GM13977 (cell line): Measurements from ENCODE around the gene OSBPL8.

Experiments
- DNase-seq: peaks from one replicate; pipeline ENCODE4 v3.0.0; 2012; ENCODE audit warnings: low spot score
- in situ Hi-C: fragments of 300-500 bp; cut with MboI; formaldehyde crosslinking; loops from one replicate; pipeline ENCODE4 v1.12.0; 2022; ENCODE audit warnings: low sequenced_read_pairs, low pct_unique_long_range_greater_than_20kb, mixed read lengths, inconsistent platforms; ENCODE audit not compliant: unreplicated experiment
- TF ChIP-seq, protein P1 (sequence below): IDR thresholded peaks from 2 replicates; pipeline ENCODE4 v1.5.1; 2012; ENCODE audit warnings: mild to moderate bottlenecking, control low read depth; ENCODE audit not compliant: insufficient read depth; ENCODE audit errors: extremely low read depth, missing control alignments

Gene OSBPL8

DNA sequence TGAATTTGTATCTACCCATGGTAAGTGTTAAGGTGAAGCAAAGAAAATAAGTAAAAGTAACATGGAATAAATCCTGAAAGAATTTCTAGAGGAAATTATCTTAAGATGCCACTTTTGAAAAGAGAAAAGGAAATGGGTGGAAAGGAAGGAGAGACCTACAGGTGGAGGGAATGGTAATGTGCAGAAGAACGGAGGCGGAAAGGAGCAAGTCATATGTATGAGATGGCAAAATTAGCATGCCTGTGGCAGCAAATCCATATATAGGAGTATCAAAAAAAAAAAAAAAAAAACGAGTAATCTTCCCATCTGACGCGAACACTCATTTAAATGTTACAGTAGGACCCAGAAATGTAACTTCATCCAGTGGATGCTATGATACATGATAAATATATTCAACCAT, 23.0 kb downstream of the OSBPL8 start:
- in situ Hi-C loops: no loop called here
- TF ChIP-seq, protein P1, sequence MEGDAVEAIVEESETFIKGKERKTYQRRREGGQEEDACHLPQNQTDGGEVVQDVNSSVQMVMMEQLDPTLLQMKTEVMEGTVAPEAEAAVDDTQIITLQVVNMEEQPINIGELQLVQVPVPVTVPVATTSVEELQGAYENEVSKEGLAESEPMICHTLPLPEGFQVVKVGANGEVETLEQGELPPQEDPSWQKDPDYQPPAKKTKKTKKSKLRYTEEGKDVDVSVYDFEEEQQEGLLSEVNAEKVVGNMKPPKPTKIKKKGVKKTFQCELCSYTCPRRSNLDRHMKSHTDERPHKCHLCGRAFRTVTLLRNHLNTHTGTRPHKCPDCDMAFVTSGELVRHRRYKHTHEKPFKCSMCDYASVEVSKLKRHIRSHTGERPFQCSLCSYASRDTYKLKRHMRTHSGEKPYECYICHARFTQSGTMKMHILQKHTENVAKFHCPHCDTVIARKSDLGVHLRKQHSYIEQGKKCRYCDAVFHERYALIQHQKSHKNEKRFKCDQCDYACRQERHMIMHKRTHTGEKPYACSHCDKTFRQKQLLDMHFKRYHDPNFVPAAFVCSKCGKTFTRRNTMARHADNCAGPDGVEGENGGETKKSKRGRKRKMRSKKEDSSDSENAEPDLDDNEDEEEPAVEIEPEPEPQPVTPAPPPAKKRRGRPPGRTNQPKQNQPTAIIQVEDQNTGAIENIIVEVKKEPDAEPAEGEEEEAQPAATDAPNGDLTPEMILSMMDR: no peak
- DNase-seq: no peak

DNA sequence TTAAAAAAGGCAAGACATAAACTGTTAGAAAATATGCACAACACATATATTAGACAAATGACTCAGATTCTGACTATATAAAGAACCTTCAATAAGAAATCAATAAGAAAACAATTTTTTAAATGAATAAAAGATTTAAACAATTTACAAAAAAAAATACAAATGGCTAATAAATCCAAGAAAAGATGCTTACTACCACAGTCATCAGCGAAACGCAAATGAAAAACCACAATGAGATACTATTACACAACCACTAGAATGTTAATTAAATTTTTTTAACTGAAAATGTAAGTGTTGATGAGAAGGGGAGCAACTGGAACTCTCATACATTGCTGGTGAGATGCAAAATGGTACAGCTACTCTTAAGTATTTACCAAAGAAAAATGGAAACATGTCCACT, 24.4 kb downstream of the OSBPL8 start:
- in situ Hi-C loops: no loop called here
- no peak for DNase-seq
- TF ChIP-seq, protein P1: no peak

DNA sequence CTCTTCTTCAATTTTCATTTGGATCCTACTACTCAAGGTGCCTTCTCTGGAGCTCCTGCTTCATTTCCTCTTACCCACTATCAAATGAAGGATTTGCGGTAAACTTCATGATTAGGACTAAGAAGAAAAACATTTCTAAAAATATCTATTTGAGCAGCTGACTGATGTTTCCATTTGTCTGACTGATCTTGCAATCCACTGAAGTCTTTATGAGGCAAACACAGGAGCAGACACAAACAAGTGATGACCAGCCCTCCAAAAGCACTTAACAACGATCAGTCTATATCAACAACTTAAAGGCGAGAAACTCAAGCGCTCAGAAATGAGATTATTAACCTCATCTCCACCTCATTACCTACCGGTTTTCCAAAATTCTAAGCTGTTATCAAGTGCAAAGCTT, 26.2 kb downstream of the OSBPL8 start:
- TF ChIP-seq, protein P1: no peak
- in situ Hi-C loops: no loop called here
- DNase-seq: no peak

DNA sequence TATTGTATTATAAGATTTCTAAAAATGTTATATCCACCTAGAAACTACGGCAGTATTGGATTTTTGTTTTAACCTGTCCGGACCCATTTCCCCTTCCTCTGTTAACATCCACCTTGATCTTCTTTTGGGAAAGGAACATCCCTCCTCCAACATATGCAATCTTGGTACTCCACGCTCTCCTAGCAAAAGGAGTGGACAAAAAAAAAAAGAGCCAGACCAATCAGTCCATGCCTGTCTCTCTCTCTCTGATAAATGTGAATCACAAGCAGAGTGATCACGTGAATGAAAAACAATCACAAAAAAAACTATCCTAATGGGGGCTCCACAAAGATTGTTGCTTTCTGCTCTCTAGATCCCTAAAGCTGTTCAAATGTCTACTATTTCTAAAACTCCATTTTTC, 27.1 kb downstream of the OSBPL8 start:
- in situ Hi-C loops: no loop called here
- TF ChIP-seq, protein P1: no peak
- no peak for DNase-seq

DNA sequence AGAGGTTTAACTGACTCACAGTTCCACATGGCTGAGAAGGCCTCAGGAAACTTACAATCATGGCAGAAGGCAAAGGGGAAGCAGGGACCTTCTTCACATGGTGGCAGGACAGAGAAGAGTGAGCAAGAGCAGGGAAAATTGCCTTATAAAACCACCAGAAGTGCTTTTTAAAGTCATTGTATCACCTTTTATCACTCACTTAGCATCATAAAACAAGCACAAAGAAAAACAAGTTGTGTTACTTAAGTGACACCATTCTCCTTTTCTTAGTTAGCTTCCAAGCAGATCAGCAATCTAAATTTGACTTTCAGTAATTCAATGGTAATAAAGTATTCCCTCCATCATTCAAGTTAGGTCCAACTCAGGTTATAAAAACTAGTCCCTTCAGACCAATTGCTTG, 28.5 kb downstream of the OSBPL8 start:
- in situ Hi-C loops: no loop called here
- TF ChIP-seq, protein P1: no peak
- DNase-seq: no peak

DNA sequence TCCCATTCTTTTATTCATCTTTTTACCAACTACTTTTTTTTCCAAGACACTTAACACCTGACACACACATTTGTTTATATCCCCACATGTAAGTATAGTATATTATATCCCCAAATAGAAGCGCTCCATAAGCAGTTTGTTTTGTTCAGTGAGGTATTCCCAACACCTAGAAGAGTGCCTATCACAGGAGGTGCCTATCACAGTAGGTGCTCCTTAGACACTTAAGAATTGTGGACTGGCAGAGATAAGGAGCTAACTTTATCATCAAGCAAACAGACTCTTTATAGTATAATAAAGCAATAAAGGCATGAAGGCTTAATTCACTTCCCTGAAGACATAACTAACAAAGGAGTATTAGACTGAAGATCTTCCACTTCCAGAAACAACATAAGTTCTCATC, 29.1 kb downstream of the OSBPL8 start:
- DNase-seq: no peak
- in situ Hi-C loops: no loop called here
- TF ChIP-seq, protein P1: no peak
